NCI-H2171 (cell line): Measurements from ENCODE around the gene ZFP14.
"Not testable (repeated sequence)": the region's sequence is repeated elsewhere in the genome, so short reads cannot be mapped to it uniquely, and the experiment has no call there.

Experiments used
- DNase-seq: peaks from one replicate; lab custom pipeline; 2025; lab: John Stamatoyannopoulos, UW

Gene ZFP14

DNA sequence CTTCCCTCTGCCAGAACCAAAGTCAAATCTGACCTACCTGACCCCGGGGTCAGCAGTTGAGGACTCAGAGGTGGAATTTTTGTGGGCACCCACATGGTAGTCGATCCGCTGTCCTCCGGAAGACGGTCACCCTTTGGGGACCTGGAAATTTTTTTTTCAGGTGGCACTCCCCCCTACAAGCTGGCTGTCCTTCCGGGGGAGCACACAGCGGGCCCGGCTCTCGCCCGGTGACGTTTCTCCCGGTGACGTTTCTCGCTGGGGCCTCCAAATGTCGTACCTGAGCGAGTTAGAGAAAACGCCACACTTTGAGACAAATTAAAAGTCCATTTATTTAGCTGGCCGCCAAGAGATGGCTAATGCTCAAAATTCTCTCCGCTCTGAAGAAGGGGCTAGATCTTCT is 48.8 kb downstream of the ZFP14 start:
- DNase-seq, result no peak

DNA sequence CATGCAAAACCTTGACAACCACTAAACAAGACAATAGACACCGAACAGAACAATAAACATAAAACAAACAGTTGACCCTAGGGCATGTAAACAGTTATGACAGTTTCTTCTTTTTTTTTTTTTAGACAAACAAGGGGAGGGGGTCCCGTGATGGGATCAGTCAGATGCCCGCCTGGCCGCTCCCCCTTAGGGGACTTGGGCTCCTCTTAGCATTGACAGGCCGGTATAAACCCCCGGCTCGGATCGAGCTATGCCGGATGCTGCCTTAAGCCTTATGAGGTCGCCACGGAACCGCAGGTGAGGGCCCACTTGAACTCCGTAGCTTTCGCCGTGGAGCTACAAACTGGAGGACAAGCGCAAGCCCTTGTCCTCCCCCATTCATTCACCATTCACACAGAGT is 49.5 kb downstream of the ZFP14 start:
- not testable (repeated sequence) for DNase-seq

DNA sequence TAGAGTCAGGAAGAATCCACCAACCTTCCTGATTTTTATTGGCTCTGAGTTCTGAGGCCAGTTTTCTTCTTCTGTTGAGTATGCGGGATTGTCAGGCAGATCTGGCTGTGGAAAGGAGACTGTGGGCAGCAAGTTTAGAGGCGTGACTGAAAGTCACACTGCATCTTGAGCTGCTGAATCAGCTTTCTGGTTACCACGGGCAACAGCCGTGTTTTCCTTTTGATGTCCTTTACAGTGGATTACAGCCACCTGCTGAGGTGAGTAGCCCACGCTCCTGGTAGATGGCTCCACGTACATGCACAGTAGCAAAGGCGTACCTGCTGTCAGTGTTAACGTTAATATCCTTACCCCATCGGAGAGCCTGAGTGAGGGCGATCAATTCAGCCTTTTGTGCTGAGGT is 52.4 kb downstream of the ZFP14 start:
- DNase-seq, result not testable (repeated sequence)

DNA sequence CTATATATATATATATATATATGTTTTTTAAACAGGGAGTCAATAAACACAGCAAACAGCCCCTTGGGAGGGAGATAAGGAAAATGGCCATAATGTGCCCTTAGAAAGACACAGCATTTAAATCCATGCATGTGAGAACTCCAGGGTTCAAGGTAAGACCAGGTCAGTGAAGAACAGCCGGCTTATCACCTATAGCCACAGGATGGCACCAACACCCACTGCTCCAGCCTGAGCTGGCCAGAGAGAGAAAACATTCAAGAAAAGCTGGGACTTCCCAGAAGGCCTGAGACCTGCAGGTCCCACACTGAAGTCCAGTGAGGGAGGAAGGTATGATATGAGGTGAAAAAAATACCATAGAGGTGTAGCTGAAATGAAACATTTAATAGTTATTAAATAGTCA is 63.8 kb downstream of the ZFP14 start:
- DNase-seq, result not testable (repeated sequence)

DNA sequence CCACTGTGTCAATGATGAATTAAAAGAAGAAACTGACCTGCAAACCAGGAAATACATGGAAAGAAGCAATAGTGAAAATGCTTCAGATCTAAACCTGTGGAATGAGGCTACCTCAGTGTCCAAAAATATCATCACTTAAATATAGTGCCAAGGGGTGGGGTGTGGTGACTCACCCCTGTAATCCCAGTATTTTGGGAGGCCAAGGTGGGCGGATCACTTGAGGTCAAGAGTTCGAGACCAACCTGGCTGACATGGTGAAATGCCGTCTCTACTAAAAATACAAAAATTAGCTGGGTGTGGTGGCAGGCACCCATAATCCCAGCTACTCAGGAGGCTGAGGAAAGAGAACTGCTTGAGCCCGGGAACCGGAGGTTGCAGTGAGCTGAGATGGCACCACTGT is 64.9 kb downstream of the ZFP14 start:
- not testable (repeated sequence) for DNase-seq

DNA sequence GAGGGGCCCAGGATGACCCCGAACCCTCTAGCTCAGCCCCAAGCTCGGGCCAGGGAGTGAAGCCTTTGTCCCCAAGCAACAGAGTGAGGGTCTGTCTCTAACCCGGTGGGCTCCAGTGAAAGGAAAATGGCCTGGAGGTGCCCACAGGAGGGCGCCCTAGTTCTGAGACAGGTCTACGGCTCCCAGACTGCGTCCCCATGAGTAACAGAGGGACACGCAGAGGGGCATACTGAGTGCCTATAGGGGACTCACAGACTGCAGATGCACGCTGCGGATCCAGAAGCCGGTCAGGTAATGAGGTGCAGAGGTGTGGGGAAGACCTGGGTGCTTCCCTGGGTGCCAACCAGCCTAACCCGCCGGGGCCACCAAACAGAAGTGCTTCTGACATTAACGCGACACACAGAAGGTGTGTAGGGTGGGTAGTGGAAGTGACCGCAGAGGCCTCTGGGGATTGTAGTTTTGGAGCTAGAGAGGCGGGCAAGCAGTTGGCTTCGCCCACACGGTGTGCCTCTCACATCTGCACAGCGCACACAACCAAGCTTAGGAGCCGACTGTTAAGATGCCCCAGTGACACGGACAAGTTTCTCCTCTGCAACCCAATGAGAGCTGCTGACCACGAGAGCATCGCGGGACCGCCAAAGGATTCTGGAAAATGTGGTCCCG is 67.8 kb downstream of the ZFP14 start:
- not testable (repeated sequence) for DNase-seq

DNA sequence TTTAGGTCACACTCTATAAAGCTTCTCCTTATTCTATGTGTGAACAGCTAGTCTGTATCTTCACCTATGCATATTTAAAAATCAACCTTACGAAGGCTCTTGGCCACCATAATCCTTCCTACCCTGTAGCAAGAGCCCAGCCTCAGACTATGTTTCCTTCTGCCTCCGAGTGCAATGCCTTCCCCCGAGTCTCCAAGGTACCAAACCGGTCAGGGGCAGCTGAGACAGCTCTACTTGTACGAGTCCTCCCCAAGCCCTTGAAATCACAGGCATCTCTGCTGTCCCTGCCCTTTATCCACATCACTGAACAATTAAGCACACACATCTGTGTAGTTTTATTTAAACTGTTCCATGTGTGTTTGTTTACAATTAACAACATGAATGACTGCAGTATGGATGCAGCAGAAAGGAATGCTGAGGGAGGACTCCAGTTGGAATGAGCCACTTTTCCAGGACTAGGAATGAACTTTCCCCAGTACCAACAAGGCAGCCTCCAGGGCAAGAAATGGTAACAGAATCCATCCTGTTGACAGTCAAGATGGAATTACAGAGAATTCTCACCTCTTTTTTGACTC is 68.5 kb downstream of the ZFP14 start:
- not testable (repeated sequence) for DNase-seq

DNA sequence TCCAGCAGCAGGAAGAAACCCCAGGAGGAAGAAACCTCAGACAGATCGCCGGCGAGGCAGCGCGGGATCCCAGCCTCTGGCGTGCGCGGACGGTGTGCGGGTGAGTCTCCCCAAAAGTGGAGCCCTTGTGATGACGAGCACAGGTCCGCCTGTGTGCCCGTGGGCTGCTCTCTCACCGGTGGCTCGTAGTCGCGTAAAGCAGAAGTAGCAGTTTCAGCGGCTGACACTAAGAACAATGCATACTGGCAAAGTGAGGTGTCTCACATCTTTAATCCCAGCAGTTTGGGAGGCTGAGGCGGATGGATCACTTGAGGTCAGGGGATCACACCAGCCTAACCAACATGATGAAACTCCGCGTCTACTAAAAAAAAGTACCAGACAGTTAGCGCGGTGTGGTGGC is 69.2 kb downstream of the ZFP14 start:
- not testable (repeated sequence) for DNase-seq

DNA sequence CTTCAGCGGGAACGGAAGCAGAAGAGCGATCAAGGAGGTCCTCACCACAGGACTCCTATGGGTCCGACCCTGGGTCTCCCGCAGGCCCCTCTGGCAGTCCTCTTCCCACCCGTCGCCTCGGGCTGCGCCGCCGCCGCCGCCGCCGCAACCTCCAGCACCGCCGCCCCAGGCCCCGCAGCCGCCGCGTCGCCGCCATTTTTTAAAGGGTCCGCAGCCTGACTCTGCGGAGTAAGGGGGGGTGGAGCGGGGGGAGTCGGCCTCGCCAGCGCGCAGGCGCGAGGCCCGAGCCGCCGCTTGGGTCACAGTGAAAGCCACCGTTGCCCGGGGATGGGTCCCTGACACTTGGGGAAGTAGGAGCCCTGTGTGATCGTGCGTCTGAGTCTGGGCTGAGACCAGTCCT is 69.7 kb downstream of the ZFP14 start:
- not testable (repeated sequence) for DNase-seq

DNA sequence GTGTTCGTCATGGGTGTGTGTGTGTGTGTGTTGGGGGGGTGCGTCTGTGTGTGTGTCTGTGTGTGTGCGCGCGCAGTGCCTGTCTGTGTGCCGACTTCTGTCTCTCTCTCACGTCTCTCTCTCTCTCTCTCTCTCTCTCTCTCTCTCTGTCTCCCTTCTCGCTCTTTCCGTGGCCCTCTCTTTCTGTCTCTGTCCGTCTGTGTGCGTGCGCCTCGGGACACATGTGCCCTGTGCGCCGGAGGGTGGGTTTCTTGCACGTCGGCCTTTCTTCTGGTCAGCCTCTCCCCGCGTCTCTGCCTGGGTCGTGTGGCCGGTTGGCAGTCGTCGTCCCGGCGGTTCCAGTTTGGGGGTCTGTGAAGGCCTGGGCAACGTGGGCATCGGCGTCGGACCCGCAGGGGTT is 86.7 kb downstream of the ZFP14 start:
- not testable (repeated sequence) for DNase-seq
